HFFc6 (cell line): Measurements from ENCODE around the gene PLN. TPM values are rescaled to one million over a fixed set of nuclear protein-coding genes. Genes with fewer than 3 reads are reported as not detected.

Source experiments
- DNase-seq: peaks from one replicate; pipeline ENCODE4 v3.0.0-alpha.2; 2018
- H3K27ac Mint-ChIP-seq: 2 replicates; pipeline ENCODE4 v1.8.0; 2020; ENCODE audit warnings: mild to moderate bottlenecking, mixed read lengths
- H3K27me3 Mint-ChIP-seq: 2 replicates; pipeline ENCODE4 v1.8.0; 2021; ENCODE audit warnings: mild to moderate bottlenecking, moderate library complexity, mixed read lengths; ENCODE audit not compliant: insufficient read depth
- H3K36me3 Mint-ChIP-seq: 2 replicates; pipeline ENCODE4 v1.8.0; 2021; ENCODE audit warnings: low read depth, mixed read lengths
- H3K4me1 Mint-ChIP-seq: 2 replicates; pipeline ENCODE4 v1.8.0; 2020; ENCODE audit warnings: low read depth, mixed read lengths
- H3K4me3 Mint-ChIP-seq: 2 replicates; pipeline ENCODE4 v1.8.0; 2020; ENCODE audit warnings: mild to moderate bottlenecking, moderate library complexity, mixed read lengths
- H3K9me3 Mint-ChIP-seq: 2 replicates; pipeline ENCODE4 v1.8.0; 2020; ENCODE audit warnings: mild to moderate bottlenecking, mixed read lengths
- CTCF ChIP-seq: fragments of 200-600 bp; sonication (generic); IDR thresholded peaks from 2 replicates; pipeline ENCODE4 v1.5.0; 2021; ENCODE audit warnings: antibody characterized with exemption, mild to moderate bottlenecking
- total RNA-seq, 6 experiments: library from RNA; stranded (reverse); fragmentation: NEBNext Ultra II Directional; extraction: Animal tissue kit (Norgen Biotek cat#: 25700); gene quantifications; 2 replicates in 1 of 6; 3 replicates in 5 of 6; pipeline ENCODE4 v1.2.3, GENCODE V29; 2021

The PLN gene
- total RNA-seq, 6 experiments from 2014 or later = not detected

GRCh38 chr6:118536478-118536877, 11.6 kb upstream of the PLN start:
- Mint-ChIP-seq H3K27me3 (no peaks in the 10 kb centered on the region), H3K36me3 (no peaks in the 10 kb centered on the region), H3K9me3 (no peaks in the 10 kb centered on the region), H3K4me3 (no peak overlapping the region), H3K27ac (no peak overlapping the region), H3K4me1 (peaks cover 8% of the 10 kb centered on the region)
- no peak for TF ChIP-seq CTCF
- no peak for DNase-seq

- H3K36me3 Mint-ChIP-seq = no peaks in the 10 kb centered on the region
- peak; percentile 32 for DNase-seq
- no peaks in the 10 kb centered on the region for H3K9me3 Mint-ChIP-seq
These were observed 10.5 kb upstream of the PLN start for GRCh38 chr6:118537574-118537973.

GRCh38 chr6:118542184-118542952, 5.7 kb upstream of the PLN start:
- no peak for TF ChIP-seq CTCF
- no peaks in the 10 kb centered on the region for H3K9me3 Mint-ChIP-seq
- peak overlapping the region; percentile 66 for H3K27ac Mint-ChIP-seq
- peaks cover 29% of the 10 kb centered on the region for H3K4me1 Mint-ChIP-seq
- H3K36me3 Mint-ChIP-seq = no peaks in the 10 kb centered on the region
- no peaks in the 10 kb centered on the region for H3K27me3 Mint-ChIP-seq
- DNase-seq = peak; percentile 81
- no peak overlapping the region for H3K4me3 Mint-ChIP-seq

More at GRCh38 chr6:118537574-118537973, 10.5 kb upstream of the PLN start:
- no peaks in the 10 kb centered on the region for H3K27me3 Mint-ChIP-seq
- TF ChIP-seq CTCF = no peak
- peaks cover 13% of the 10 kb centered on the region for H3K4me1 Mint-ChIP-seq
- no peak overlapping the region for H3K4me3 Mint-ChIP-seq
- H3K27ac Mint-ChIP-seq = no peak overlapping the region

- H3K27me3 Mint-ChIP-seq = no peaks in the 10 kb centered on the region
- H3K27ac Mint-ChIP-seq = no peak overlapping the region
- TF ChIP-seq CTCF = no peak
- H3K9me3 Mint-ChIP-seq = no peaks in the 10 kb centered on the region
- no peak overlapping the region for H3K4me3 Mint-ChIP-seq
- no peak for DNase-seq
- H3K36me3 Mint-ChIP-seq = no peaks in the 10 kb centered on the region
- peaks cover 27% of the 10 kb centered on the region for H3K4me1 Mint-ChIP-seq
These were observed 4.0 kb upstream of the PLN start for GRCh38 chr6:118544105-118544504.

- no peak for TF ChIP-seq CTCF
- Mint-ChIP-seq H3K9me3 (no peaks in the 10 kb centered on the region), H3K4me3 (no peak overlapping the region), H3K27me3 (no peaks in the 10 kb centered on the region), H3K27ac (no peak overlapping the region), H3K4me1 (peaks cover 35% of the 10 kb centered on the region), H3K36me3 (no peaks in the 10 kb centered on the region)
- no peak for DNase-seq
These were observed 1.8 kb upstream of the PLN start for GRCh38 chr6:118546164-118546879.
